Neural cell (in vitro differentiated cells): Measurements from ENCODE around the gene SH3RF1.

ENCODE experiments used
- CTCF ChIP-seq: fragments of 450-650 bp; IDR thresholded peaks from 2 replicates; pipeline ENCODE4 v1.5.1; 2014; ENCODE audit warnings: antibody characterized with exemption, mild to moderate bottlenecking, moderate library complexity; ENCODE audit not compliant: poor library complexity, severe bottlenecking
- EP300 ChIP-seq: fragments of 450-650 bp; conservative IDR thresholded peaks from 2 replicates; pipeline ENCODE4 v1.6.1; 2014; ENCODE audit warnings: antibody characterized with exemption, mild to moderate bottlenecking, moderate library complexity; ENCODE audit not compliant: poor library complexity, severe bottlenecking
- TAF1 ChIP-seq: IDR thresholded peaks from 2 replicates; pipeline ENCODE4 v1.6.1; 2012; ENCODE audit warnings: low read depth

DNA sequence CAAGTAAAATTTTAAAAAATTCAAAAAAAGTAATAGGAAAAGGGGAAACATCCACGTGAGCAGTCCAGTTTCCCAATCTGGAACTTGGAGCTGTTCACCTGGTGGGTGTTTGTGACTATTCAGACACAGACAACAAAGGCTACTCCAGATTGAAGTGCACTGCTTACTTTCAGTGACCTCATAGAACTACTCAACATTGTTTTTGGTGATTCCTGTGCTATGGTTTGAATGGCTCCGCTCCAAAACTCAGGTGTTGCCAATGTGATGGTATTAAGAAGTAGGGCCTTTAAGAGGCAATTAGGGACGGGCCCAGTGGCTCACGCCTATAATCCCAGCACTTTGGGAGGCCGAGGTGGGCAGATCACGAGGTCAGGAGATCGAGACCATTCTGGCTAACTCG is 22.1 kb downstream of the SH3RF1 start:
- TF ChIP-seq CTCF (no peak), TAF1 (no peak), EP300 (no peak)
